Activated effector memory CD4-positive, alpha-beta T cell treated with anti-CD3 and anti-CD28 coated beads, Interleukin-2, amount 50 U/mL, for 16 hours (primary cell): Measurements from ENCODE around the gene CPLX3.

Source experiments
- DNase-seq: peaks from one replicate; pipeline ENCODE4 v3.0.0-alpha.2; 2020

Gene CPLX3

DNA sequence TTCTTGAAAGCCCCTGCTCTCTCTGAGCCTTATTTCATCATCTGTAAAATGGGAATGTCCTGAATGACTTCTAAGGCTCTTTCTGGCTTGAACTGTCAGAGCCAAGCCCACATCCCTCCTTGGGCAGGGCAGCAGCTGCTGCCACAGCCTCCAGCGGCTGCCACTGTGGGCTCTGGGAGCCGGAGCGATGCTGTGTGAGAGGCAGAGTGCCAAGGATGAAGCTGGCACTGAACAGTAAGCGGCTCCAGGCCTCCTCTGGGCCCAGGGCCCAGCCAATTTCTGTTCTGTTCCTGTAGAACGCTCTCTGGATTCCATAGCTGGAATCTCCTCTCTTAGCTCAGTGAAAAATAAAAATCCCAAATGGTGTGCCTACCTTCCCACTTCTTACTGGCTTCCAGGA, 4.4 kb downstream of the CPLX3 start:
- no peak for DNase-seq

DNA sequence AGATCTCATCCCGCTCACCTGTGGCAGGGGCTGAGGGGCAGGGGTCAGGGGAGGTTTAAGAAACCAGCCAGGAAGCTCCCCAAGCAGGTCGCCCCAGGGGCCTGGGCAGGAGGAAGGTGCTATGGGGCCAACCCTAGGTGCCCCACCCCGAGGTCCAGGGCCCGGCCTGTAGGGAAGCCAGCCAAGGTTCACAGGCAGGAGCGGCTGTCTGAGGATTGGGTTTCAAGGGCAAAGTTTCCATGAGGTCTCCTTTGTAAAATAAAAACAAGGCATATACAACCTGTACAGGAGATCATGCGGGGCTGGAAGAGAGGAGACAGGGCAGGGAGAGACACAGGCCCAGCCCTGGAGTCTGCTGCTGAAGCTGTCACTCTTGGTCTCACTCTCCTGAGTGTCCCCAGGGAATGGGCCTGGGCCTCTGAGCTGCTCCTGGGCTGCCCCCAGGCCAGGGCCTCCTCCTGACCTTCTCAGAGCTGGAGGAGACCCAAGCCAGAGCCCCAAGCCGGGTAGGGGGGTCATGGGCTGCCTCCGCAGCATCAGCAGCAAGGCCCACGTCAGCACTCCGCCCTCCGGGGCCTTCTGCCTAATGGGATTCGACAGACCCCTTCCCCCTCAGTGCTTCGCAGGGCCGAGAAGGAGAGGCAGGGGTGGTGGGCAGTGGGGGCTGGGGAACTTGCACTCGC, 5.5 kb downstream of the CPLX3 start:
- no peak for DNase-seq

DNA sequence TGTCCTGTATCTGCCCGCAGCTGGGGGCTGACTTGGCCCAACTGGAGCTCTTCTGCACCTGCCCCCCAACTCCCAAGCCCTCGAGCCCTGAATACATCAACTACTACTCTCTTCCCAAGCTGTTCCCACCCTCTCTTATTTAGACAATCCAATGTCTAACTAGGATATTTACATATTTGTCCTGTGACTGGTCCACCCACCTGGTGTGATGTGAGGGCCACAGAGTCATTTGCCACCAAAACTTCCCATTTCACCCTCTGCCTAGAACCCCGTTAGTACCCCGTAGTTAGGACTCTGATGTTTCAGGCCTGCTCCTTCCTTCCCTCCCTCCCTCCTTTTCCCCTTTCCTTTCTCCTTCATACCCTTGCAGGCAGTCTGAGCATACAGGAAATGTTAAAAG, 6.4 kb downstream of the CPLX3 start:
- no peak for DNase-seq

DNA sequence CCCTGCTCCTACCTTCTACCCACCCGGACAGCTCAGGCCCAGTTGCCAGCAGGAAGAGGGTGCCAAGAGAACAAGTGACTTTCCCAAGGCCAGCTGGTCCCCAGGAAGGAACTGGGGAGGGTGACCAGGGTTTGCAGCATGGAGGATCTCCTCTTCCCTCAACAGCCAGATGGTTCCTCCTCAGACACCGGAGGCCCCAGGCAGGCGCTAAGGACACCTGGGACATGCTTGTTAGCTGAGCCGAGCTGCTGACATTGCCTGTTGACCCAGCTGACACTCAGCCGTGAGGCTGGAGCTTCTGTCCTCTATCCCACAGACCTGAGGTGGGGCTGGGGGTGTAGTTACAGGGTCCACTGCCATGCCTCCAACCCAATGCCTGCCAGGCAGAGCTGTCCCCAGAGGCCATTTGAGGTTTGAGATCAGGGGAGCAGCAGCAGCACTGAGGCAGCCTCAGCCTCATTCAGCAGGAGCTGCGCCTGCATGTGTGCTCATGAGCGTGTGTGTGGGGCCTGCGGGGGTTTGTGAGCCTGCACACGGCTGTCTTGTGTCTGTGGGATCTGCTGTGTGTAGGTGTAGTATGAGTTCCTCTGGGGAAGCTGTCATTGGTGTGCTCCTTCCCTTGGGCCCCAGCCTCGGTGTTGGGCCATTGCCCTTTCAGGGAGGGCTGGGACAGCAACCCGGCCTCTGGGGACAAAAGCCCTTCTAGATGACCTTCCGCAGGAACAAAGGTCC, 7.1 kb downstream of the CPLX3 start:
- no peak for DNase-seq

DNA sequence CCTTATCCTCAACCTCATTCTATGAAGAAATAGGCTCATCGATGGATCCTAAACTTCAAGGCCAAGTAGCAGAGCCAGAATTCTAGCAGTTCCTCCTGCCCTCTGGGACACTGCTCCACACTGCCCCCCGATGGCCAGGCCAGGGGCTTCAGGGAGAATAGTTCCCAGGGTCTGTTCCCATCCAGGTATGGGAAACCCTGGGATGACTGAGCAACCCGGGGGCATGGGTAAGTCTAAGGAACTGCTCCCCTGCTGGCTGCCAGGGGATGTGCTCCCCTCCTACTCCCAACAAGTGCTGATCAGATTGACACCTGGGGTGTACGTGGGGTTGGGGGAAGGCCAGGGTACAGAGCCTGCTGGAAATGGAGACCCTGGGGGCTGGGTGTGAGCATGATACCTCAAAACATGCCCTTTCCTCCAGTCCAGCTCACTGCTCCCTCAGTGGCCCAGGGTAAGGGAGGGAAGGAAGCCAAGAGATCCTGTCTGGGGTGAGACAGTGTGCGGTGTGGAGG, 8.9 kb downstream of the CPLX3 start:
- DNase-seq, result peak; percentile 79

DNA sequence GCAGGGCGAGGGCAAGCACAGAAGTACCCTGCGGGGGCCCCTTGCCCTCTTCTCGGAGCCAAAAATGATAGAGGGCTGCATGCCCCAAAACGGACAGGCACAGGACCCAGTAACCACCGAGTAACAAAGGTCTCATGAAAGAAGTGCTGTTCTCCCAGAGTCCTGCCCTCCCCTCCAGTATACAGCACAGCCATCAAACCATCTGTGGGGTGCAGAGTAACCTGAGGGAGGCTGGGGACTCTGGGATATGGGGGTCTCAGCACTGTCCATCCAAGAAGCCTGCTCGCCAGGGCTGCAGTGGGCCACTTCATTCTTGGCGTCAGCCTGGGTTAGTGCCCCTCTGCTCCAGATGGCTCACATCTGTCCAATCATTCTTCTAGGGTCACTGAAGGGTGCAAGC, 10.4 kb downstream of the CPLX3 start:
- no peak for DNase-seq

DNA sequence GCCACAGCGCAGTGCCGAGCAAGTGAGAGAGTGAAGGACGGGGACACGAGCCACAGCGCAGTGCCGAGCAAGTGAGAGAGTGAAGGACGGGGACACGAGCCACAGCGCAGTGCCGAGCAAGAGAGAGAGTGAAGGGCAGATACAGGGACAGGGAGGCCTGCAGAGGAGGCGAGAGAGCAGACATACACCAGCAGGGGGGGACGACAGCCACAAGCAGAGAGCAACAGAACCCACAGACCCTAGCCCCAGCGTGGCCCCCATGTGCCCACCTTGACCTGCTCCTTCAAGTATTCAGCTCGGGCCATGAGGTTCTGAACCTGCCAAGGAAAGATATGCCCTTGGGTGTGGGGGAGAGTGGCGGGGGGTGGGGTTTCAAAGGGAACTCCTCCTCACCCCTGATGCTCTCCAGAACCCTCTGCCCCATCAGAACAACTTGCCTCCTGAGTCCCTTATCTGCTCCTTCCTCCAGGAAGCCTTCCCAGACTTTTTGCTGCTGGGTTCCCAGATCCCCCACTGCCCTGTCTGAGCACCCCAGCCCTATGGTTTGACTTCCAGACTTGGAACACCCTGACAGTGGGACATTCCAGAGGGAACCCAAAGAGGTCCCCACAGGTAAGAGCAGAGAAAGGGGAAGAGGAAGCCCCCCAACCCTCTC, 11.2 kb downstream of the CPLX3 start:
- DNase-seq, result no peak

DNA sequence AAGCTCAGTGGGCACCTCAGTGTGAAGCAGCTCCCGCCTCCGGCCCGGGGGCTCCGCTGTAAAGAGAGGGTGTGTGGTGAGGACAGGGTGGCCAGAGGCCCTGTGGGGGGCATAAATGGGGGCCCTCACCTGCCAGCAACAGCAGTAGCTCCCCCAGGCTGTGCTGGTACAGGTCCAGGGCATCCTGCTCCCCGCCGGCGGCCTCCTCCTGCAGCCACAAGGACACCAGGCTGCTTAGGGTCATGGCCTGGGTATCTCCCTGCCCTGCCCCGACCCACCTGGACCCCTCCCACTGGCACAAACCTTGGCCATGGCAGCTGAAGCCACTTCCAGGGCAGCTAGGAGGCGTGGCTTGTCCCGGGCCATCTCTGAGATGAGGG, 11.7 kb downstream of the CPLX3 start:
- DNase-seq, result no peak

DNA sequence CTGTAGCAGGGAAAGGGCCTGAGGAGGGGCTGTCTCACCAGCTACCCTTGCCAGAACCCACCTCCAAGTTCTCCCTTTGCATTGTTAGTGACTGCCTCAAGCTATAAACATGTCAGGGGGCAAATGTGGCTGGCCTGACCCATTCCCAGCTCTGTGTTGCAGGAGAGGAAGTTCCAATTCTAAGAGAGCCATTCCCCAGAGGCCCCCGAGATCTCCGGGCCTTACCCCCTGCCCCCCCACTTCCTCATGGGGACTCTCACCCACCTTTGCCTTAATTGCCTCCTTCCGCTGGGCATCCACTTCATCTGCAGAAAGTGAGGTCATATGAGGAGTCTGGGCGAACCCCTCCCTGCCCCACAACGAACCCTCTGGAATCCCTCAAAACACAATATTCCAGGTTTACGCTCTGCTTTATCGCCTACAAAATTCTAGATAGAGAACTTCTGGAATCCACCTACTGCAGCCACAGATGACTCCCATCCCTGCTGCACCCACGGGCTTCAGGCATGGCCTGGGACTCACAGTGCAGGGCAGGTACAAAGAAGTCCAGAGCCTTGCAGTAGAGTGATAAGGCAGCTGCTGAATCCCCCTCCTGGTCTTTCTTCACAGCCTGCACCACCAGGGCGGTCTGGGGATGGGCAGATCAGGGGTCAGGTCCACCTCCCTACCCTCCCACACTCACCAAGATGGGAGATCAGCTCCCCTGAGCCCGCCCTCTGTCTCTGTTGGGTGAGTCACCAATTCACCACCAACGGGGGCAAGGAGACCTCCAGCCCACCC, 12.5 kb downstream of the CPLX3 start:
- no peak for DNase-seq

DNA sequence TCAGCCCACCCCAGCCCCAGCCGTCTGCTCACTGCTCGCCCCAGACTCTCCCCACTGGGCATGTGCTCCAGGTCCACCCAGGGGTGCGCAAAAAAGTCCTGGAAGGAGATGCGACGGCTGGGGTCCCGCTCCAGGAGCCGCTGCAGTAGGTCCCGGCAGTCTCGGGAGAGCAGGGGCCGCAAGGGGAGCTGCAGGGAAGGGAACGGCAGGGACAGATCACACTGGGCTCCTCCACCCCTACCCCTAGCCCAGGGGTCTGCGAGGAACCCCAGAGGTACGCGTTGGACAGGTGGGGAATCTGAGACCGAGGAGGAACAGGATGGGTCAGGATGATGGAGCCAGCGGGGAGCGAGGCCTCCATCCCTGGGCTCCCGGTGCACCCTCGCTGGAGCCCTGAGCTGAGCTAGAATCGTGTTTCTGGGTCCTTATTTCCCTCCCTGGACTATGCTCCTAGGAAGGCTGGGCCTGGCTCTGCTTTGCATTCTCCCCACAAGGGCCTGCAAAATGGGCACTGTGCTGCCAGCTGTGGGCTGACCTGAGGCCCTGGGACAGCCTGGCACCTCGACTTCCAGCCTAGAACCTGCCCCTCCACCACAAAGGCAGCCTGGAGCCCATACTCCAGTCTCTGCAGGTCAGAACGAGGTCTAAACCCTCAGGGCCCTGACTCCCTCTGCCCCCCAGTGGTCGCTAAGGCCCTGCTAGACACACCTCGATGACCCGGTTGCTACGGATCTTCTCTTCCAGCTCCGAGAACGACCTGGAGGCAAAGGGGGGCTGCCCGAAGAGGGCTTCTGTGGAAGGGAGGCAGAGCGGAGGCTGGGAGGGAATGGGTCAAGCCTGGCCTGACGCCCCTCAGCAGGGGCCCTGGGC, 13.3 kb downstream of the CPLX3 start:
- no peak for DNase-seq

DNA sequence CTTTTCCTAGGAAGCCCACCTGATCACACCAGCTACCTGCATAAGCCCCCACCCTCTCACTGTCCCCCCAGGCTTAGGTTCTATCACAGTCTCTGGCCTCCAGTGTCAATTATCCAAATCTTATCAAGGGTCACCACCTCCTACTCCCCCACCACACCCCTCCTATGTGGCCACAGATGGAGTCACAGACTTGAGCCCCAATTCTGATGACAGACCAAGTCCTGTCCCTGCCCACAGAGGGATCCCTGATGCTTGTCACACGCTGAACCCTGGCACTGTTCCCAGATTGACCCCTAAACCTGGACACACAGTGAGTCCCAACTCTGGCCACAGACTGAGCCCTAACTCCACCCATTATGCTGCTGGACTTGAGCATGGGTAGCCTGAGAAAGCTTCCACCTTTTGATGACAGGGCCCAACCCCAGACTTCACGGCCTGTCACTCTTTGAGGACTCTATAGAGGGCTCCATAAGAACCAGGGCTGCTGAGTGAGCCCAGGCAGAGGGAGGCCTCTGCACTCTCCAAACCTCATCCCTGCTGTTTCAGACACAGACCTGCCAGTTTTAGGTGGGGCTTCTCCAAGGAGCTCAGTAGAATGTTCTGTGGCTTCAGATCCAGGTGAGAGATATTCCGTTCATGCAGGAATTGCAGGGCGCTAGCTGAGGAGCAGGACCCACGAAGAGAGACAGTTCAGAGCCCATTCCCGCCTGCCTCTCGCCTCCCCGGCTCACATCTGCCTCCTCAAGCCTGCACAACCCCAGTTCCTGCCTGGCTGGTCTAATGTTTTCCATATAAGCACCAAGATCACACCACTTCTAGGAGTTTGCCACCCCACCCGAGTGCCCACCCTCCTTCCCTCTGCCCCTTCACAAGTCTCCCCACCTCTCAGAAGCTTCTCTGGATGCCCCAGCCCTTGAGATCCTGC, 14.7 kb downstream of the CPLX3 start:
- DNase-seq, result no peak

DNA sequence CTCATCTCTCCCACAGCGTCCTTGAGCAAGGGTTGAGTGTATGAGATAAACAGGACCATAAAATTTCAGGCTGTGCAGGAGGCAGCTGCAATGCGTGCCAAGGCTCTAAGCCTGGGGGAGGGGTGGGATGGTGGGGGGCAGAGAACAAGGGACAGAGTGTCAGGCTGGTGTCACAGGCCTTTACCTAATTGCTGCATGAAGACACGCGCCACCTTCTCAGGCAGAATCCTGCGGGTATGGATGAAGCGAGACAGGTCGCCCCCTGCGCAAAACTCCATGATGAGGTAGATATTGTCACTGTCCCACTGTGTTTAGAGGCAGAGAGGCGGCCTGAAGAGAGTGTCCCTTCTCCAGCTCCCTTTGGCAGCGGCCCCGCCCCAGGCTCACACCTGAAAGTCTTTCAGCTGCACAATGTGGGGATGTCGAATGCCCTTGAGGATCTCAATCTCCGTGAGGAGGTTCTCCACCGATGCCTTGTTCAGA, 15.5 kb downstream of the CPLX3 start:
- DNase-seq, result no peak

DNA sequence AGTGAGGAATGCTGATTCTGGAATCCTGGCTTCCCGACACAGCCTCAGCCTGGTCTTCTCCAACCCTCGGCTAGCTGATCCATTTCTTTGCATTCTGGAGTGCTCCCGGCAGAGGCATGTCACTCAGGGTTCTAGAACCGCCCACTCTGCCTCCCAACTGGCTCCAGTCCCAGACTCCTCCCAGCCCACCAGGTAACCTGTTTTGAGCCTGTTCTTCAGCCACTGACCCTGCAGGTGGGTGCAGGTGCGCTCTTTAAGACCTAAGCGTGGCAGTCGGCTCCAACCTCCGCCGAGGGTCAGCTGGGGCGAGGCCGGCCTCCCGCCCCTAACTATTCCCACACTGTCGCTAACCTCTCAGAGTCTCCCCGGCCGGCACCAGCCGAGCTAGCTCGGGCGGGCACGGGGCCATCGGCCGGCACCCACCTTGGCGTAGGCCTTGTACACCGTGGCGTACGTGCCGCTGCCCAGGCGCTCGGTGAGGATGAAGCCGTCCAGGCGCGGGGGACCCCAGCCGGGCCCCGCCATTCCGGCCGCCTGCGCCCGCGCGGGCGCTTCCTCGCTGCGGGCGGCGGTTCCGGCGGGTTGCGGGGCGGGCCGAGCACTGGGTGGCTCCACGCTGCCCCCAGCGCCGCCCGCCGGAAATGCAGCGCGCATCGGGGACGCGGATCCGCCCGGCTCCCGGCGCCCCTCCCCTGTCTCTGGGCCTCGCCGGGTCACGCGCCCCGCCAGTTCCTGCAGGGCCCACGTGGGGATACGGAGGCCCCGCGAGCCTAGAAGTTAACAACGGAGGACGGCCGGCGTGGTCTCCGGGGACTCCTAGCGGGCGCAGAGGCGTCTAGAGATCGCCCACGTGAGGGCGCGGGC, 16.4 kb downstream of the CPLX3 start, which contains the start of gene ULK3:
ULK3 (minus strand) TSS at position 576 of the 864 bp plus-strand sequence; CDS start at position 525, 51 bp downstream.
- peak; percentile 97 for DNase-seq

DNA sequence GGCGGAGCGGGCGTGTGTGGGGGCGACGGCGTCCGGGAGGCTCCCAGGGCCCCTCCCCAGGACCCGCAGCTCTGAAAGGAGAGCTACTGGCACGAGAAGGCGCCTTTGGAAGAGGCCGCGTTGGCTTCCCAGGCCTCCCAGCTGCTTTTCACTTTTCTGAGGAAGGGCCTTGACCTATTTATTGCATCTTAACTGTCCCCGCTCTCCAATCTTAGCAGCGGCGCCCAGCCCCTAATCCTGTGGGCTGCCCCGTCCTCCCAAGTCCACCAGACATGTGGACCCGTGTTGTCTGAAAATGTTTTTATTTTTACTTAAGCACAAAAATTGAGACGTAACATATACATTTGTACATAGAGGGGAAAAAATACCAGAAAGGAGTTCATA, 17.0 kb downstream of the CPLX3 start:
- DNase-seq, result no peak

DNA sequence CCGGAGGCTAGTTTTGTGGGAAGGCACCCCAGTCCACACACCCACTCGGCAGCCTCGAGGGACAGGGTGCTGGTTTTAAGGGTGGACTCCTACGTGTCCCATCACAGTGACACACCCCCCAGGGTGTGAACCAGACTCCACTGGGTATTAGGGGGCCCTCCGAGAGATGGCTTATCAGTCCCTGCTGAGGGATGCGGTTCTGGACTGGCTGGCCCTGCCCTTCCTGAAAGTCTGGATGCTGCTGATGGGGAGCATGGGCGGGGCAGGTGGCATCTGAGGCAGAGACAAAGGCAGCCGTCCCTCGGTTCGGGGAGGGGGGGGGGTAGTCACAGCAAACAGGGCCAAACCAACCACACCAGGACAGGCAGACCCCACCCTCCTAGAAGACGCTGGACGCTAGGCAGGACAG, 17.5 kb downstream of the CPLX3 start:
- DNase-seq, result peak; percentile 66

DNA sequence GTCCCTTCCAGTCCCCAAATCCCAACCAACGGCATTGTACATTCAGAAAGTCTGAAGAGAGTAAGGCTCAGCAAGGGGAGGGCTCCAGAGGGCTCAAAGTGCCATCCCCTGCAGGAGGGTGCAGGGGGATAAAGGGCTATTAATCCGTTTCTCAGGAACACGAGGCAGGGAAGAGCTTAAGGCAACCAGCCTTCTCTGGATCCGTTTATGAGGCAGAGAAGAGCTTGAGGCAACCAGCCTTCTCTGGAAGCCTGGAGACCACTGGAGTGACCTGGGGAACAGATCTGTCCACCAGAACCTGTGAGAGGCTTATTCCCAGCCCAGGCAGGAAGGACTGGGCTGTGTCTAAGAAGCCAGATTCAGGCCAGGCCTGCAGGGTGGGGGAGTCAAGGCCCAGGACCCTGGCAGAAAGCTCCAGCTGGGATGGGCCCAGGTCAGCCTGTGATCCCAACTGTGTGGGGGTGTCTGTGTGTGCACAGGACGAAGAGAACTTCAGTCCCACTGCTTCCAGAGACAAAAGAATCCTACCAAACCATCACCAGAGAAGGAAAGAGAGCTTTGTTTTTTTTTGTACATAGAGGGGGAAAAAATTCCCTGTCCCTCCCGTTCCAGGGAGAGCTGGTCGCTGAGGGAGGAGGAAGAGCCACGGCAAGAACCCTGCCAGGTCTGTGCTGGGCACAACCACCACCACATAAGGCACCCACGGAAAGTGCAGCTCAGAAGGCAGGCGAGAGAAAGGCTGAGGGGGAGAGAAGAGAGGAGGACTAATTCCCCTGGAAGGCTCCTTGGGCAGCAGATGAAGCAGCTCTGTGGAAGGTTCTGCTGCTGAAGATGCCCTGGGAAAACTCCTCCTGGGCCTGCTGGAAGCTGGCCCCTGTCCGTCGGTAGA, 18.1 kb downstream of the CPLX3 start:
- DNase-seq, result no peak

DNA sequence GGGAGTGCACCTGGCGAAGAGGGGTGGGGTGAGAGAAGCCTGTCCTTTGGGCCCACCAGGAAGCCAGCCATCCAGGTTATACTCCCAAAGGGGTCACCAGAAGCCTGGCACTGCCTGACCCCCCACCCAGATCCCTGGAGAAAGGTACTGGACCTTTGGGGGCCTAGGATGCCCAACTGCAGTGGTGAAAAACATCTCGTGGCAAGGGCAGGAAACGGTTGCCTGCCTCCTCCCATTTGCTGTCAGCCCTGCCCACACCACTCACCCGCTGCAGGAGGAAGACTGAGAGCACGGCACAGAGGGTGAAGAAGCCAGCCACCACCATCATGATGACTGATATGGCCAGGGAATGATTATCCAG, 18.8 kb downstream of the CPLX3 start:
- peak; percentile 85 for DNase-seq

DNA sequence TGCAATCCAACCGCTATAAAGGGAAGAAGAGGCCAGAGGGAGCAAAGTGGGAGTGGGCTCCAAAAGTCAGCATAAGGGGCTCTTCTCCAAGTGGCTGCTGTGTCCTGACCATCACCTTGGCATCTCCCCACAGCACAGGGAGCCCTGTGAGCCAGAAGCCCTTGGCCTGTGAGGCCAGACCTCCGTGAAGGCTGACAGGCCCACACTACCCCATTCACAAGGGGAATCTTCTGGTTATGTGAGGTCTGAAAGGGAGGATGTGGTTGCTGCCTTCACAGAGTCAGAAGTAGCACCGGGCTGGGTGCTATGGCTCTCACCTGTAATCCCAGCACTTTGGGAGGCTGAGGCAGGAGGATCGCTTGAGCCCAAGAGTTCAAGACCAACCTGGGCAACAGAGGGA, 19.2 kb downstream of the CPLX3 start:
- no peak for DNase-seq

DNA sequence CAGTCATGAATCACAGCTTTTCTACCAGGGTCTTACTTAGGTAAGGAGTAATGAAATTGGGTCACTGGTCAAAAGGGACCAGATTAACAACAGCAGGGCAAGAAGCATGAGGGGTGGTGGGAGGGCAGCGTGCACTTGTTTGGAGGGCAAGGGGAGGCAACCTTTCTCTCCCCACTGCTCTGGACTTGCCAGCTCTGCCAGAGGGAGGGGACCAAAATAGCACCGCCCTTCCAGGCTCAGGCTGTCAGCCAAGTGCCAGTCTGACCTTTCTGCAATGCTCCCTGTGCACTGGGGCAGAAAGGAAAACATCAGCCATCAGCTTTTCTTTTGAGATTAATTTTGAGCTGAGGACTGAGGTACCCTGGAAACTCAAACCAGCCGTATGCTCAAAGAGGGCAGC, 21.0 kb downstream of the CPLX3 start:
- DNase-seq, result no peak
